CD14-positive monocyte (primary cell): ENCODE measurements around the gene COL4A5. TPM values are rescaled to one million over a fixed set of nuclear protein-coding genes. Genes with fewer than 3 reads are reported as not detected.

Experiments
- DNase-seq, 3 donors: peaks; one replicate each; pipeline ENCODE4 v3.0.0-alpha.2; 2011 to 2022
- H2AFZ ChIP-seq: 2 replicates; pipeline ENCODE4 v1.6.0; 2012; ENCODE audit warnings: mild to moderate bottlenecking, low read depth, low read length, inconsistent platforms; ENCODE audit not compliant: insufficient read depth, poor library complexity, severe bottlenecking
- H3K27ac ChIP-seq, 2 donors: 1 replicate in 1 of 2; 2 replicates in 1 of 2; pipeline ENCODE4 v1.5.1; 2012 to 2013; ENCODE audit warnings: low read length in 2 of 2, control low read depth in 1 of 2, inconsistent platforms in 1 of 2, low read depth in 1 of 2, mild to moderate bottlenecking in 1 of 2
- H3K27me3 ChIP-seq, 2 donors: one replicate each; pipeline versions ENCODE4 v1.6.0 to v1.6.1; 2011 to 2013; ENCODE audit warnings: low read length in 2 of 2; ENCODE audit not compliant: control insufficient read depth in 2 of 2, insufficient read depth in 2 of 2
- H3K36me3 ChIP-seq, 2 donors: replicated peaks in 1 of 2; 1 replicate in 1 of 2; 2 replicates in 1 of 2; pipeline versions ENCODE4 v1.5.1 to v1.6.1; 2012 to 2013; ENCODE audit warnings: low read length in 2 of 2, control low read depth in 1 of 2, inconsistent platforms in 1 of 2, mild to moderate bottlenecking in 1 of 2; ENCODE audit not compliant: insufficient read depth in 2 of 2, control insufficient read depth in 1 of 2
- H3K4me1 ChIP-seq, 2 donors: 1 replicate in 1 of 2; 2 replicates in 1 of 2; pipeline versions ENCODE4 v1.5.1 to v1.6.1; 2012 to 2013; ENCODE audit warnings: low read length in 2 of 2, control low read depth in 1 of 2, inconsistent platforms in 1 of 2, mild to moderate bottlenecking in 1 of 2, moderate library complexity in 1 of 2; ENCODE audit not compliant: insufficient read depth in 2 of 2, control insufficient read depth in 1 of 2
- H3K4me2 ChIP-seq: replicated peaks from 2 replicates; pipeline ENCODE3; 2012; ENCODE audit warnings: low read length, moderate library complexity, mild to moderate bottlenecking; ENCODE audit not compliant: poor library complexity, severe bottlenecking; ENCODE audit errors: extremely low read depth
- H3K4me3 ChIP-seq, 3 experiments: fragments of 200-600 bp in 1 of 3; sonication (generic) in 1 of 3; replicated peaks in 1 of 3; 1 replicate in 2 of 3; 2 replicates in 1 of 3; pipeline ENCODE4 v1.5.1; 2011 to 2013; ENCODE audit warnings: low read length in 3 of 3, mild to moderate bottlenecking in 3 of 3, control low read depth in 2 of 3, low read depth in 2 of 3, inconsistent platforms in 1 of 3, moderate library complexity in 1 of 3
- H3K79me2 ChIP-seq: 2 replicates; pipeline ENCODE4 v1.6.0; 2012; ENCODE audit warnings: mild to moderate bottlenecking, control low read depth, inconsistent platforms, low read length, moderate library complexity; ENCODE audit not compliant: insufficient read depth
- H3K9ac ChIP-seq: 2 replicates; pipeline ENCODE4 v1.6.0; 2017; ENCODE audit warnings: low read length, mild to moderate bottlenecking; ENCODE audit not compliant: insufficient read depth, poor library complexity, severe bottlenecking
- H3K9me3 ChIP-seq, 2 donors: replicated peaks in 1 of 2; 1 replicate in 1 of 2; 2 replicates in 1 of 2; pipeline versions ENCODE4 v1.5.1 to v1.6.1; 2012 to 2013; ENCODE audit warnings: low read length in 2 of 2, control low read depth in 1 of 2; ENCODE audit not compliant: control insufficient read depth in 1 of 2, insufficient read depth in 1 of 2
- H4K20me1 ChIP-seq: 2 replicates; pipeline ENCODE4 v1.6.0; 2012; ENCODE audit warnings: mild to moderate bottlenecking, low read length, control low read depth, moderate library complexity; ENCODE audit not compliant: insufficient read depth
- H3K27ac Mint-ChIP-seq, 7 donors: one replicate each; pipeline ENCODE4 v1.8.0; 2020; ENCODE audit warnings: mild to moderate bottlenecking in 7 of 7, mixed read lengths in 7 of 7, moderate library complexity in 6 of 7, inconsistent platforms in 2 of 7
- H3K27me3 Mint-ChIP-seq, 3 donors: one replicate each; pipeline ENCODE4 v1.8.0; 2021 to 2022; ENCODE audit warnings: low read depth in 3 of 3, mild to moderate bottlenecking in 3 of 3, mixed read lengths in 3 of 3, moderate library complexity in 3 of 3, inconsistent platforms in 1 of 3
- H3K36me3 Mint-ChIP-seq, 2 donors: one replicate each; pipeline ENCODE4 v1.8.0; 2020; ENCODE audit warnings: mixed read lengths in 2 of 2, inconsistent platforms in 1 of 2, mild to moderate bottlenecking in 1 of 2
- H3K4me1 Mint-ChIP-seq: one replicate; pipeline ENCODE4 v1.8.0; 2020; ENCODE audit warnings: mild to moderate bottlenecking, mixed read lengths
- H3K4me3 Mint-ChIP-seq, 2 donors: one replicate each; pipeline ENCODE4 v1.8.0; 2020; ENCODE audit warnings: mild to moderate bottlenecking in 2 of 2, mixed read lengths in 2 of 2, moderate library complexity in 1 of 2
- H3K9me3 Mint-ChIP-seq, 7 donors: one replicate each; pipeline ENCODE4 v1.8.0; 2020 to 2022; ENCODE audit warnings: mixed read lengths in 7 of 7, mild to moderate bottlenecking in 6 of 7, moderate library complexity in 6 of 7, inconsistent platforms in 2 of 7
- CTCF ChIP-seq: fragments of 200-600 bp; IDR thresholded peaks from one replicate; pipeline ENCODE4 v1.8.0; 2022; ENCODE audit warnings: antibody characterized with exemption, mild to moderate bottlenecking
- WGBS: methylation state at CpG from one replicate; pipeline ENCODE4 v1.1.5; 2013; ENCODE audit warnings: missing lambda C conversion rate; ENCODE audit not compliant: insufficient coverage; 5-methylcytosine and 5-hydroxymethylcytosine counted together
- intact Hi-C, 2 donors: fragments of 100-400 bp; cut with micrococcal nuclease; formaldehyde crosslinking; loops; one replicate each; pipeline versions ENCODE4 v1.15.0 to v1.15.1; 2023
- polyA plus RNA-seq, 3 donors: library from polyadenylated mRNA; depleted of rRNA in 1 of 3; unstranded in 2 of 3; stranded (reverse) in 1 of 3; fragments of 300-500 nt in 2 of 3; fragments of >200 nt in 1 of 3; fragmentation: Illumina TruSeq in 2 of 3; gene quantifications; 1 replicate in 2 of 3; 2 replicates in 1 of 3; pipeline ENCODE4 v1.2.3, GENCODE V29; 2012 to 2021

The COL4A5 gene
- polyA plus RNA-seq, 3 donors = not detected

- H2AFZ ChIP-seq = no peak overlapping the region
- Mint-ChIP-seq H3K4me3 (no peak overlapping the region), H3K4me1 (no peaks in the 10 kb centered on the region), H3K27me3 (peaks cover 0 to 2% (median 1%) of the 10 kb centered on the region in 3 donors), H3K9me3 (peaks cover 0 to 1% (median 0%) of the 10 kb centered on the region in 7 donors), H3K27ac (no peak overlapping the region), H3K36me3 (no peaks in the 10 kb centered on the region)
- no peak overlapping the region for H3K4me3 ChIP-seq
- no peaks in the 10 kb centered on the region for H3K4me1 ChIP-seq
- H3K4me2 ChIP-seq = no peak overlapping the region
- H3K27ac ChIP-seq = no peak overlapping the region
- no peaks in the 10 kb centered on the region for H3K36me3 ChIP-seq
- DNase-seq = no peak
- peaks cover 0 to 2% of the 10 kb centered on the region in 2 donors for H3K27me3 ChIP-seq
- TF ChIP-seq CTCF = no peak
- intact Hi-C loops = no loop called here
- WGBS = no CpG with 5 or more reads among the region's 4 CpGs
- H3K9me3 ChIP-seq = no peaks in the 10 kb centered on the region
- no peaks in the 10 kb centered on the region for H3K79me2 ChIP-seq
- no peaks in the 10 kb centered on the region for H4K20me1 ChIP-seq
- no peak overlapping the region for H3K9ac ChIP-seq
Measured at GRCh38 chrX:108557580-108557979, 117.9 kb downstream of the COL4A5 start.

GRCh38 chrX:108558217-108558616 is 118.6 kb downstream of the COL4A5 start:
- intact Hi-C loops = no loop called here
- Histone ChIP-seq H3K9ac (no peak overlapping the region), H3K27me3 (peaks cover 0 to 2% of the 10 kb centered on the region in 2 donors), H3K9me3 (no peaks in the 10 kb centered on the region), H3K36me3 (no peaks in the 10 kb centered on the region), H3K4me1 (no peaks in the 10 kb centered on the region), H2AFZ (no peak overlapping the region), H3K79me2 (no peaks in the 10 kb centered on the region), H4K20me1 (no peaks in the 10 kb centered on the region), H3K4me3 (no peak overlapping the region), H3K27ac (no peak overlapping the region), H3K4me2 (no peak overlapping the region)
- H3K9me3 Mint-ChIP-seq = peaks cover 0 to 1% (median 0%) of the 10 kb centered on the region in 7 donors
- no CpG with 5 or more reads among the region's 1 CpG for whole genome bisulfite sequencing
- peaks cover 0 to 2% (median 1%) of the 10 kb centered on the region in 3 donors for H3K27me3 Mint-ChIP-seq
- no peak overlapping the region for H3K27ac Mint-ChIP-seq
- no peak overlapping the region for H3K4me3 Mint-ChIP-seq
- no peak for DNase-seq
- no peaks in the 10 kb centered on the region for H3K4me1 Mint-ChIP-seq
- no peaks in the 10 kb centered on the region for H3K36me3 Mint-ChIP-seq
- TF ChIP-seq CTCF = no peak
